NCI-H345 (cell line): ENCODE data around the gene KCNAB2.

Experiments
- DNase-seq: peaks from one replicate; lab custom pipeline; 2025; lab: John Stamatoyannopoulos, UW

The KCNAB2 gene

DNA sequence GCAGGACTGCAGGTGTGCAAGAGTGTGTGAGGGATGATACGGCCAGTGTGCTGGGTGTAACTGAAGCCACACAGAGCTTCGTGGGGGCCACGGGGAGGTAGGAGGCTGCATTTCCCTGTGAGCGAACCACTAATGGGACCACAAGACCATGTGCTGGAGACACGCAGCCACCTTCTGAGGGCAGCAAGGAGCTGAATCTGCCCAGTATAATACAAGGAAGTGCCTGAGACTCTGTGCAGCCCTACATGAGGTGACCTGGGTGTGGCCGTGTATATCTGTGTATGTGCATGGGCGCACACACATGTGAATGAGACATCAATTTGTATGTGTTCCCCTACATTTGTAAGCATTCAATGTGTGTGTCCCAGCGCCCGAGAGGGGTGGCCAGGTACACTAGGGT, 83.6 kb downstream of the KCNAB2 start:
- DNase-seq = no peak

DNA sequence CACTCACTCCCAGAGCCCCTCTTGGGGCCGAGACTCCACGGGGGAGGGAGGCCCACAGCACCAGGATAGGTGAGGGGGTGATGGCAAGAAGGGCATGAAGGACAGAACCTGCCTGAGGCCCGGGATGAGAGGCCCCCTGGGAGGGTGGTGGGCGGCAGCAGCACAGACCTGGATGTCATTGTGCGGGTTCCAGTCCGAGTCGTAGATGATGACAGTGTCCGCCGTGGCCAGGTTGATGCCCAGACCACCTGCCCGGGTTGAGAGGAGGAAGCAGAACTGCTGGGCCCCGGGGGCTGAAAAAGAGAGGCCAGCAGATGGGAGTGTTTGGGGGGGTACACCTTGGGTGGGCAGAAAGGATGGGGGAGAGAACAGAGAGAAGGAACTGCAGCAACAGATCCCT, 84.3 kb downstream of the KCNAB2 start:
- no peak for DNase-seq

DNA sequence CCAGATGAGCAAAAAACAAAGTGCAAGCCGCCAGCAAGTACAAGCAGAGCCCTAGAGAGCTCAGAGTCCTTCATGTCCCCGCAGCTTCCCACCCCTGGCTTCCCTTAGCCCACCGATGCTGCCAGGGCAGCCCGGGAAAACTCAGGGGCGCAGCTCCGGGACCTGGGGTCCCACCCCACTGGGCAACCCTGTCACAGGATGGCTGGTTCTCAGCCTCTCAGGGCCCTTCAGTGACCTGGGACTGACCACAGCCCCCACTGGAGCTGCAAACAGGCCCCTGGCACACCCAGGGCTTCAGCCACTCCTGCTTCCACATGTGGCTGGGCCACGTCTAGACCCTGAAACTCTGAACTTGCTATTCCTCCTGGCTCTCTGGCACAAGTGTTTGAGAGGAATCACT, 84.9 kb downstream of the KCNAB2 start:
- no peak for DNase-seq

DNA sequence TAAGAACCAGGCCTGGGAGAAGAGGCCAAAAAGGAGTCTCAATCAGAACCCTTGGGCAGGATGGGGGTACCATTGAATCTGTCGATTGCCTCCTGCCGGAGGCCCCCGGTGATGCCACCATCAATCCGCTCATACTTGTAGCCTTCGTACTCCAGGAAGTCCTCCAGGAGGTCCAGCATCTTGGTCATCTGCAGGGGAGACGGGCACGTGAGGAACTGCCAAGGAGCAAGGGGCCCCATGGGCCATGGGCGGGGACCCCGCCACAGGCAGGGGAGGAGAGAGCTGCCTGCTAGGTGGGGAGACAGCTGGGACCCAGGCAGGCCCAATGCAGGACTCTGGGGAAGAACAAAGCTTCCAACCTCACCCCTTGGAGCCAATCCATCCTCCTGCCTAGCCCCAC, 85.9 kb downstream of the KCNAB2 start:
- DNase-seq = no peak

DNA sequence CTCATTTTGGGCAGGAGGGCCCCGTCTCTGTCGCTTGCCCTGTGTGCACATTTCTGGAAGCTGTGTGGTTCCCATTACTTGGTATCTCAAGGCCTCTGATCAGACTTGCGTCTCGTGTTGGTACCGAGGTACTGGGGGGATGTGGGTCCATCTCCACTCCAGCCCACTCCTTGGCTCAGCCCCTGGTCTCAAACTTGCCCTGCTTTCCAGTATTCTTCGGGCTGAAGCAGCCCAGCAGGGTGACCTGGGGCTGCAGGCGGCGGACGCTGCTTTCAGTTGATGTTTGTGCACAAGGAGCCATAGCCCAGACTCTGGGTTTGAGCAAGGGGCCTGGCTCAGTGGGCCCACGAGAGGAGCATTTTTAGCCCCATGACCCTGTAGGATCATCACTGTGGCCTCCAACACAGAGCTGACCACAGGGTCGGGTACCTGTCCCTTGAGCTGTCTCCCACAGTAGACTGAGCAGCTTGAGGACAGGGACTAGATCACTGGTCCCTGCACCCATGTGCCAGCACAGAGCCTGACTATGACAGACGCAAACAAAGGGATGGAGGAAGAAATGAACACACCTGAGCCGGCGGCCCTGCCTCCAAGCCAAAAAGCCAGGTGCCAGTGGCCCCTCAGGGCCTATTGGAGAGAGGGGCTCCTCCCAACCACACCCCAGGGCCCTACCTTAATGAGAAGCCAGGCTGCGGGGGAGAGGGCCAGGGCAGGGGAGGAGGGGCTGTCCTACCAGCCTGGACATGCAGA, 87.6 kb downstream of the KCNAB2 start:
- no peak for DNase-seq

DNA sequence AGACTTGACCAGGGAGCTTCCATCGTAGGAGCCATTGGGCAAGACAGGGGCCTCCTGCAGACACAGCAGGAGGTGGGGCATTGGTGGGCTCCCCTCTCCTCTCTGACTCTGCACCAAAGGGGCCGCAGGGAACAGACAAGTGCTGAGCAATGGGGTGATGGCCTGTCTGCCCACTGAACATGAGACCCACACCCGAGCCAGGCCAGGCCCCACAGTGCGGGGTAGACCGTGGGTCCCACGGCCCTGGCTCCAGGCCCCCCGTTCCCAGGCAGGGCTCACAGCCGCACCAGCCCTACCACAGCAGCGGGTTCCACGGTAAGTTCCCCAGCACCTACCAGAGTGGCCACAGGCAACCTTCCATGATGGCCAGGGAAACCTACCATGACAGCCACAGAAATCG, 88.5 kb downstream of the KCNAB2 start:
- no peak for DNase-seq

DNA sequence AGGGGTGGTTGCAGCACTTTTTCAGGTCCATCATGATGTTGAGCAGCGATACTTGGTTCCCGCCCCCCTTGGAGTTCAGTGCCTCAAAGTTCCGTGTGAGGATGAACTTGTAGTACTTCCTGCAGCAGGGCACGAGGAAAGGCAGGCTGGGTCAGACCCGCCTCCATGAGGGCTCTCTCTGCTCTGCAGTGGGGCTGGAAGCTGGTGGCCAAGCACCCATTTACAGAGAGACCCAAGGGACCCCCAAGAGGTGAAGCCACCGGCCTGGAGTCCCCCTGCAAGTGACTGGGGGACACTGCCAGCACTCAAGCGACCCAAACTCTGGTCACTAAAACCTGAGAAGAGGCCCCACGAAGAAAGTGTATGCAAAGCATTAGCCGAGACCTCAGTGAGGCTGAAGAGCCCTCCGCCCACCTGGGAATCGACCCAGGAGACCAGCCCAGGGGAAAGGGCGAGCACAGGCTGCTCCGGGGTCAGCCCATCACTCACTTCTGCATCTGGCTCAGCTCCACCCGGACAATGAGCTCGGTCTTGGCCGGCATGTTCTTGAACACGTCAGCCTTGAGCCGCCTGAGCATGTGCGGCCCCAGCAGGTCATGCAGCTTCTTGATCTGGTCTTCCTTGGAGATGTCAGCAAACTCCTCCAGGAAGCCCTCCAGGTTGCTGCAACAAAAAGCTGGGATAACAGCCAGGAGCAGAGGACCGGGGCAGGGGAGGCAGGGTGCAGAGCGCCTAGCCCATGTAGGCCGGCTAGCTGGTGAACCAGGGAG, 89.2 kb downstream of the KCNAB2 start:
- no peak for DNase-seq

DNA sequence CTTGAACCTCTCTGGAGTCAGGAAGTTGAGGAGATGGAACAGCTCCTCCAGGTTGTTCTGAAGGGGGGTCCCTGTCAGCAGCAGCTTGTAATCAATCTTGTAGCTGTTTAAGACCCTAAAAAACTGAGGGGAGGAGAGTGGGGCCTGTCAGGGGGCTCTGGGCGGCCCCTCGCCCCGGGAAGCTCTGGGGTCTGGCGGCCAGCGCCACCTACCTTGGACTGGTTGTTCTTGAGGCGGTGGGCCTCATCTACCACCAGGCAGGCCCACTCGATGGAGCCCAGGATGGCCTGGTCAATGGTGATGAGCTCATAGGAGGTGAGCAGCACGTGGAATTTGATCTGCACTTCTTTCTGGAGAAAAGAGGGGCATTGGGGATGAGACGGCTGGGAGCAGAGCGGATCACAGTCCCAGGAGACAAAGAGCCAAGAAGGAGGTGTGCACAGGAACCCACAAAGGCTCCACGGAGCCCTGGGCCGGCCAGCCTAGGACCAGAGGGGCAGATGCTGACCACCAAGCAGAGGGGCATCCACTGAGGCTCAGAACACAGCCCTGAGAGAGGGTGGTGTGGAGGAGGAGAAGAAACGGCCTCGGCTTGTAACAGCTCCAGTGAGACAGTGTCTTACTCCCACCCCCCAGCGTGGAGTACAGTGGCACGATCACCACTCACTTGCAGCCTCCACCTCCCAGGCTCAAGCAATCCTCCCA, 91.0 kb downstream of the KCNAB2 start:
- DNase-seq = no peak

DNA sequence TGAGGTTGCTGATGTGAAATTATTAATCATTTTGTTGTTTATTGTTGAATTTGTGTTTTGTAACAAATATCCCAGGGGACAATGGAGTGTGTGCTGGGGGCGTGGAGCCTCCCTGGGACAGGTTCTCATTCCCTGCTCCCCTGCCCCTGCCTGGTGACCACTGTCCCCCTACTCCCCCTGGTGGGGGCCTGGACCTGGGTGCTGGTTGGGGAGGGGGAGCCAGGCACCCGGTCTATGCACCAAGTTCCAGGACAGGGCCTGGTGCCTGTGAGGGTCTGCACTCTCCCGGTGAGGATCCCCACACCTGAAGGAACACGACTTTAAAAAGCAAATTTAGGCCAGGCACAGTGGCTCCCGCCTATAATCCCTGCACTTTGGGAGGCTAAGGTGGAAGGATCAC, 92.1 kb downstream of the KCNAB2 start:
- no peak for DNase-seq

DNA sequence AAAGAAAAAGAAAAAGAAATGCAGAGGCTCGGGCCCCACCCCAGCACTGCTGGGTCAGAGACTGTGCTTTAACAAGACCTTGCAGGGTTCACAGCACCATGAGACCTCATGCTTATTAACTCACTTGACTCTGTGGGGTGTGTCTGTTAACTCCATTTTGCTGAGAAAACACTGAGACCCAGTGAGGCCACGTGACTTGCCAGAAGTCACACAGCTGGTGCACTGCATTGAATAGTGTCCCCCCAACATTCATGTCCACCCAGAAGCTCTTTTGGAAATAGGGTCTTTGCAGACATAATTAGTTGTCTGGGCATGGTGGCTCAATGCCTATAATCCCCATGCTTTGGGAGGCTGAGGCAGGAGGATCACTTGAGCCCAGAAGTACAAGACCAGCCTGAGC, 94.7 kb downstream of the KCNAB2 start:
- no peak for DNase-seq

DNA sequence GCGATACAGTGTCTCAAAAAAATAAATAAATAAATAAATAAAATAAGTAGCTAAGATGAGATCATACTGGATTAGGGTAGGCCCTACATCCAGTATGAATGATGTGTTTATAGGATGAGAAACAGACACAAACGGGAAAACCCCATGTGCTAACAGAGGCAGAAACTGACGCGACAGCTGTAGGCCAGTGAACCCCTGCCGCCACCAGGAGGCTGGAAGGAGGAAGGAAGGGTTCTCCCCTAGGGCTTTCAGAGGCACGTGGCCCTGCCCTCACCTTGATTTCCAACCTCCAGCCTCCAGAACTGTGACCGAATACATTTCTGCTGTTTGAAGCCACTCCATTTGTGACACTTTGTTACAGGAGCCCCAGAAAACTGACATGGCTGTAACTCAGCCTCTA, 95.9 kb downstream of the KCNAB2 start:
- no peak for DNase-seq

DNA sequence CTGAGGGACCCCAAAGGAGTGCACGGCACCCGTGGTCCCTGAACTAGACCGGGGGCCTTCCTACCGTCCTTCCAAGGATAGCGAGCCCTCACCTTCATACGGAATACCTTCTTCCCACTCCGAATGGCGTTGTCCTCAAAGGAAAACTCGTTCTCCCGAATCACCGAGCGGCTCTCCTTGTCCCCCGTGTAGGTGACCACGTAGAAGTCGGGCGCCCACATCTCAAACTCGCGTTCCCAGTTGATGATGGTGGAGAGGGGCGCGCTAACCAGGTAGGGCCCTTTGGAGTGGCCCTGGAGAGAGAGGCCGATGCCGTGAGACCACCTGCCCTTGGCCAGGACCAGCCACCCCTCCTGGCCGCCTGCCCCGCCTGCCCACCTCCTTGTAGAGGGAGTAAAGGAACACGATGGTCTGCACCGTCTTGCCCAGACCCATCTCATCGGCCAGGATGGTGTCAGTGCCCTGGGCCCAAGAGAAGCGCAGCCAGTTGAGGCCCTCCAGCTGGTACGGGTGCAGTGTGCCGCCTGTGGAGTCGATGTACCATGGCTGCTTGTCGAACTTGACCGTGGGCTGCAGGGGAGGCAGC, 96.4 kb downstream of the KCNAB2 start:
- no peak for DNase-seq

DNA sequence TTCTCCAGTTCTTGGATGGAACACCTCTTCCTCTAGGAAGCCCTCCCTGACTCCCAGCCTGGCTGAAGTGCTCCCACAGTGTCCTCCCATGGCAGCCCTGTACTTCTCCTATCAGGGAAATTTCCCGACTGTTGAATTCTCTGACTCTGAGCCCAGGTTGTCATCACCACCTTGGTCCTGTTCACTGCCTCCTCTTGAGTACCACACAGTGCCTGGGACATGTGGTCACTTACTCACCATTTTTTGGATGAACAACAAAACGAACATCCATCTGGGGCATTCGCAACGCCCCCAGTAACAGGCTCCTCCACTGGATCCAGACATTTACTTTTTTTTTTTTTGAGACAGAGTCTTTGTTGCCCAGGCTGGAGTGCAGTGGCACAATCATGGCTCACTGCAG, 97.0 kb downstream of the KCNAB2 start:
- DNase-seq = no peak

DNA sequence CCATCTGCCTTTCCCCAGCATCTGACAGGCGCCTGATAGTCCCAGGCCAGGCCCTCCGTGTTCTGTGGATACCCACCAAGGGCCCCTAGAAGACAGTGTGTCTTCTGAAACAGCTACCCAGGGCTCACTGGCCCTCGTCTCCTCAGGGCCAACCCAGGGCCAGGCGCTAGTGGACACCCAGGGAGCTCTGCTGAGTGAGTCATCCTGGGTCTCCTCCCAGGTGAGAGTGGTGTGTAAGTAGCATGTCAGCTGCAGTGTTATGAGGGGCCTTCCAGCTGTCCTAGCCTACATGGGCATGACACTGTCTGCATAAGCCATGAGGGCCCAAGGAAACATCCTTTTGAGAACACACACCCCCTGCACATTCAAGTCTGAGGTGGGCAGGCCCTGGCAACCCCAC, 97.7 kb downstream of the KCNAB2 start:
- no peak for DNase-seq

DNA sequence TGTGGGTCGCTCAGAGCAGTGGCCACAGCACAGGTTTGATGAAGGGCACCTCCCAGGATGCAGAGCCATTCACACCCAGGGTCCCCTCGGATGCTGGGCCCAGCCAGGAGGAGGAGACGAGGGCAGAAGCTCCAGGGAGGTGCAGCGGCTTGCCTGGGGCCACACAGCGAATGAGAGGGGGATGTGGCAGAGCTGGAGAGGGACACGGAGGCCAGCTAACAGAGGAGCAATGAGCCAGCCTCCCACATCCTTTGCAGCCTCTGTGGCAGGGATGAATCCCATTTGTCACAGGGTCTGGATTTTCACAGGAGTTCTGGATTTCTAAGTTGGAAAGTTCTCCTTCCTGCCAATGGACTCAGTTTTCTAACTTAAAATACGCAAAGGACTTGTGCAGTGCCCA, 98.5 kb downstream of the KCNAB2 start:
- DNase-seq = no peak

DNA sequence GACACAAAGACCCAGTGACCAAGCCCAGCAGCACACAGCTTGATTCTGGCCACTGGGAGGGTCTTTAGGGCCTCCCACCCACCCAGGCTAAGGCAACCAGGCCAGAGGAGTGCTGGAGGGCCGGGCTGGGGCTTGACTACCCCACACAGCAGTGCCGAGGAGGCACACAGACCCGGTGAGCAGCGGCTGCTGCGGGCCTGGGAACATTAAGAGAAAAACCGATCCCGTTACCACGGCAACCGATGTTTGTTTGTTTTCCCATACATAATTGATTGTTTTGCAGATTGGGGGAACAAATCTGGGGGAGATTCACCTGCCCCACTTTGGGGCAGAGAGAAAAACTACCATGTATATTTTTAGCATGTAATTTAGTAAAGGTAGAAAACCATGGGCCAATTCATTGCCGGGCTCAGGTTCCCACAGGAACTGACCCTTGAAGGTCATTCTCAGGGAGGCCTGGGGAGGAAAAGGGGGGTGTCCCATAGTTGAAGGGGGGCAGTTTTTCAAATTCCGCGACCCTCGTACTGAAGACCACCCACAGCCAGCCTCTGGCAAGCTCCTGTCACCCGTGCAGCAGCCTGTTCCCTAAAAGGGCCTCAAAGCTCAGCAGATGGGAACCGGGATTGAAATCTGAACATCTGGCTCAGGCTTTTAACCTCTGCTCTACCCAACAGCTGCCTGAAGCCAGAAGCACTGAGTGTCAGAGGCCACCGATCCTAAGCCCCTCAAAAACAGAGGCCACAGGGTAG, 99.1 kb downstream of the KCNAB2 start:
- no peak for DNase-seq

DNA sequence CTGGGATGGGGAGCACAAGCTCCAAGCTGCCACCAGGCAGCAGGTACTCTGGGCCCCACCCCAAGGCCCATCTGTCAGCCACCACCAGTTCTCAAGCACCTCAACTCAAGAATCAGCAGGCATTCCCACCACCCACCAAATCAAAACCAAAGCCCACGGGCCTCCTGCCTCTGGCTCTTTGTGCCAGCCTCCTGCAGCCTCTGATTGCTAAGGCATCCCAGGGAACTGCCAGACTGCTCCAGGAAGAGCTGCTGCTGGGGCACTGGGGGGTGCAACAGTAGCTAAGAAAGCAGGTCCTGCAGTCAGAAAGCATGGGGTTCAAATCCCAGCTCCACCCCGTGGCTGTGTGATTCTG, 99.7 kb downstream of the KCNAB2 start:
- no peak for DNase-seq

DNA sequence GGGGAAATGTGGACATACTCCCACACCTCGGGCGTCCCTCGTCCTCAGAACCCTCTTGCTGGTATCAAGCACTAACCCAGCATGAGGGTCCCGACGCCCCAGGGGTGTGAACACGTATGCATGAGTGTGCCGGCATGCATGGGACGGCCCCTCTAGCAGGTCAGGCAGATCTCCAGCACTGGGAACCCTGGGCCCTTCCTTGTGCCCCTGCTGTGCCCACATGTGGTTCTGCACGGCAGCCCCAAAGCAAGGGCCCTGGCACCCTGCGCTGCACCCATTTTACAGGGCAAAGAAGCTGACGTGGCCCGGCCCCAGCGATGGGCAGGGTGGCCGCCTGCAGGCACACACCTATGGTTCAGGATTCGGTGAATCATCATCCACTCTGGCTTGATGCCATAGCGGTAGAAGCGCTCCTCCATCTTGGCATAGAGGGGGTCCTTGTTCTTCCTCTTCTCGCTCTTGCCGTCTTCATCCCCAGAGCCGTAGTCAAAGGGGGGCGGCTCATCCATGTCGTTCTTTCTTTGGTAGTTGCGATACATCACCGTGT, 100.2 kb downstream of the KCNAB2 start:
- no peak for DNase-seq

DNA sequence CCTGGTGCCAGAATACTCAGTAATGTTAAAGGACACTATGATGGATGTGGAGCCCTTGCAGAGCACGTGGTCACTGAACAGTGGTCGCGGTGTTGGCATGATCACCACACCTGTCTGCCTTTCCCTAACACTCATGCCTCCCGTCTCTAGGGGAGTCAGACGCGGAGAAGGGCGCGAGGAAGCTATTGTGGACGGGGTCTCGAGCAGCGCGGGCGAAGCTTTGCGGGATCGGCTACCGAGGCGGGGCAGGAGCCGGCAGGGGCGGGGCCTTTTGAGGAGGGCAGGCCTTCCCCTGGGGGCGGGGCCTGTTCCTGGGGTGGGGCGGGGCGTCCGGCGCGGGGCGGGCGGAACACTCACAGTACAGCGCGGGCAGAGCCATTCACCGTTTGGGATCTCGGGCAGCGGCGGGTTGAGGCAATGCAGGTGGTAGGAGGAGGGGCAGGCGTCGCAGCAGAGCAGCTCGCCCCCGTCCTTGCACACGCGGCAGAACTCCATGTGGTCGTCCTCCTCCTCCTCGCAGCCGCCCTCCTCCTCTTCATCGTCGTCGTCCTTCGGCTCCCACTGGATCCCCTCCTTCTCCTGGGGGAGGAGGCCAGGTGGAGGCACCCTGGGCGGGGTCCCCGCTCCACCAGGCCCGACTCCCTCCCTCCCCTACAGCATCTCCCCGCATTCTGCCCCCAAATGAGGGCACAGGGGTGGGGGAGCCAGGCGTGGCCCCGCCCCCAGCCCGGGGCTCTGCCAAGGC, 103.0 kb downstream of the KCNAB2 start:
- no peak for DNase-seq

DNA sequence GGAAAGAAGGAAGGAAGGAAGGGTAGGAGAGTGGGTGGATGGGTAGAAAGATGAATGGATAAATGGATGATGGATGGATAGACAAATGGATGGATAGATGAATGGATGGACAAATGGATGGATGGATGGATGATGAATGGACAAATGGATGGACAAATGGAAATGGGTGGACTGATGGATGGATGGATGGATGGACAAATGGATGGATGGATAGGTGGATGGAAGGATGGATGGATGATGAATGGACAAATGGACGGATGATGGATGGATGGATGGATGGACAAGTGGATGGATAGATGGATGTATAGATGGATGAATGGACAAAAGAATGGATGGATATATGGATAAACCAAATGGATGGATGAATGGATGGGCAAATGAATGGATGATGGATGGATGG, 103.9 kb downstream of the KCNAB2 start:
- DNase-seq = no peak
